GM11168 (cell line): Measurements from ENCODE around the gene NEURL2.
"Not testable (repeated sequence)": the region's sequence is repeated elsewhere in the genome, so short reads cannot be mapped to it uniquely, and the experiment has no call there.

ENCODE experiments used
- in situ Hi-C: fragments of 300-500 bp; cut with MboI; formaldehyde crosslinking; loops from one replicate; pipeline ENCODE4 v1.12.0; 2022; ENCODE audit warnings: low sequenced_read_pairs; ENCODE audit not compliant: unreplicated experiment

Gene NEURL2

GRCh38 chr20:45902199-45902701 lies 11.2 kb upstream of the NEURL2 start:
- in situ Hi-C loops, result no loop called here

GRCh38 chr20:45901332-45901731 lies 10.3 kb upstream of the NEURL2 start:
- in situ Hi-C loops, result not testable (repeated sequence)

DNA sequence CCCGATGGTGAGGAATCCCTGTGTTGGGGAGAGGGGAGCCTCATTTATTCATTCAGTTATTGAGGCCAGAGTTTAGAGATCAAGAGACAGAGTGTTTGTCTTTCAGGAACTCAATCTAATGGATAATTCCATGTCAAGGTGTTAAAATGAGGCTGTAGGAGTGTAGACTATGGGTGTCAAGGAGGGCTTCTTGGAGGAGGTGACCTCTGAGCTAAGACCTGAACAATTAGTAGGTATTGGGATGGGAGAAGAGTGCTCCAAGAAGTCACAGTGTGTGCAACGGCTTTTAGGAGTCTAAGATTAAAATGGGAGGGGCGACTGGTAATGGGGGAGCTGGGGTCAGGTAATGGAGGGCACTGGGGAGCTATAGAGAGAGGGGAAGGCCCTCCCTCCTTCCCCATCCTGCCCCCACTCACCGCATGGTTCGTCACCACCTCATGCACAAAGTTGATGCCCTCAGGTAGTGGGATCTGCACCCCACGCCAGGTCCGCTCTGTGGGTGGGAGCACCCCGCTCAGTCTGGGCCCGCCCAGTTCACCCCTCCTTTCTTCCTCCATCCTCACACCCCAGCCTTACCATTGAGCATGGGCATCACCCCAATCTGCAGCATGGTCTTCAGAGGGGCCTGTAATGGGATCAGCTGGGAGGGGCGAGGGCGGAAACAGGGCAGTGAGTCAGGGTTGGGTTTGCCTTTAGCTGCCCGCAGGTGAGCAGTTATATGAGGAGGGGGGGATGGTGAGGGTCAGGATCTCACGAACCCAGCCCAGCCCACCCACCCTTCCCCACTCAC lies 8.2 kb upstream of the NEURL2 start:
- in situ Hi-C loops, result no loop called here

- in situ Hi-C loops, result no loop called here
Observed at GRCh38 chr20:45898285-45898684, 7.3 kb upstream of the NEURL2 start.

- in situ Hi-C loops, result no loop called here
Observed at GRCh38 chr20:45897692-45898091, 6.7 kb upstream of the NEURL2 start.

DNA sequence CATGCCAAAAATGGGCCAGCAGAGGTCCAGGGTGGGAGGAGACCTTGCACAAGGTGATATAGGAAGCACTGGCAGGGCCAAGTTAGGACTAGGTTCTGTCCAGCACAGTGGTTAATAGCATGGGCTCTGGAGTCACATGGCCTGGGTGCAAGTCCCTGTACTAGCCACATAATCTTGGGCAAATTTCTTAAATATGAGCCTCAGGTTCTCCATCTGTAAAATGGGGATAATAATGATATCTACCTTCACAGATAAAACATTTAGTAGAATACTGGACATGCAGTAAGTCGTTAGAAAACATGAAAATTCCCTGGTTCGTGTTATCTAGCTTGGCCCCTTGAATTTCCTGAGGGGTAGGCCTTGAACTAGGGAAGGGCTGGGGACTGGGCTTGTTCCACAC lies 6.3 kb upstream of the NEURL2 start:
- in situ Hi-C loops, result no loop called here

- in situ Hi-C loops, result no loop called here
Observed at GRCh38 chr20:45896641-45897161, 5.7 kb upstream of the NEURL2 start.

DNA sequence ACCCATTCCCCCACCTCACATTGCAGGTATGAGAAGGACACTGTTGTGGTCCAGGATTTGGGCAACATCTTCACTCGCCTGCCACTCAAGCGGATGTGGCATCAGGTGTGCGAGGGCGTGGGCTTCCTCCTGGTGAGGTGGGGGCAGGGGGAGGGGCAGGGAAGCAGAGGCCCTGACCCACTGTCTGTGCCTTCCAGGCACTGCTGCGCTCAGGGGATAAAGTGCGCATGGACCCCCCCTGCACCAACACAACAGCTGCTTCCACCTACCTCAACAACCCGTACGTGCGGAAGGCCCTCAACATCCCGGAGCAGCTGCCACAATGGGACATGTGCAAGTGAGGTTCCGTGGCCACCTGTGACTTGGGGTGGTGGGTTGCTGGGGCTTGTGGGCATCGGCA lies 3.8 kb upstream of the NEURL2 start:
- in situ Hi-C loops, result no loop called here

GRCh38 chr20:45893831-45894230 lies 2.8 kb upstream of the NEURL2 start:
- in situ Hi-C loops, result no loop called here

DNA sequence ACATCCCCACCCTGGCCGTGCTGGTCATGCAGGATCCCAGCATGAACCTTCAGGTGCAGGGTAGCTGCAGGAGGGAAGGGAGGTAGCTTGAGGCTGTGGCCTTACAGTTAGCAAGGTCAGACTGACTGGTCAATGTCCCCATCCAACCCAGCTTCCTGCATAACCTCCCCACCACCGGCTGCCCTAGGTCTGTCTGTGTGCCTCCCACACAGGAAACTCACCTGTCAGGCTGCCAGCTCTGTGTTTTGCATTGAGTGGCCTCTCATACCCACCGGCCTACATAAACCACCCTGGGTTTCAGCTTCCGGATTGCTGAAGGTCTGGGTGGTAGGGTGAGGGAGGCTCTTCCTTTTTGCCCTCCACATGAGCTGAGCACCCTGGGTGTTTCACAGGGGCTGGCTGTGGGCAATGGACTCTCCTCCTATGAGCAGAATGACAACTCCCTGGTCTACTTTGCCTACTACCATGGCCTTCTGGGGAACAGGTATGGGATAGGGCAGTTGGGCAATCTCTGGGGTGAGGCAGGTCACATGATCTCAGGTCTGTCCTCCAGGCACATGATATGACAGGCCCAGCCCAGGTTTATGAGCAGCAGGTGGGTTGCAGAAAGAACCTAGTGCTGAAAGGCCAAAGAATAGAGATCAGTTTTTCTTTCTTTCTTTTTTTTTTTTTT lies 2.0 kb upstream of the NEURL2 start:
- in situ Hi-C loops, result no loop called here

- in situ Hi-C loops, result no loop called here
Observed at GRCh38 chr20:45892049-45892825, 1.2 kb upstream of the NEURL2 start.

- in situ Hi-C loops, result no loop called here
Observed at GRCh38 chr20:45890077-45890984, 677 bp downstream of the NEURL2 start.

GRCh38 chr20:45888681-45889080 lies 2.3 kb downstream of the NEURL2 start:
- in situ Hi-C loops, result no loop called here

- in situ Hi-C loops, result no loop called here
Observed at GRCh38 chr20:45887346-45887715, 3.7 kb downstream of the NEURL2 start, which contains the start of gene SPATA25. Gene SPATA25, minus strand, starts transcription at chr20:45887622. Its CDS starts 32 bp downstream, at chr20:45887590.

DNA sequence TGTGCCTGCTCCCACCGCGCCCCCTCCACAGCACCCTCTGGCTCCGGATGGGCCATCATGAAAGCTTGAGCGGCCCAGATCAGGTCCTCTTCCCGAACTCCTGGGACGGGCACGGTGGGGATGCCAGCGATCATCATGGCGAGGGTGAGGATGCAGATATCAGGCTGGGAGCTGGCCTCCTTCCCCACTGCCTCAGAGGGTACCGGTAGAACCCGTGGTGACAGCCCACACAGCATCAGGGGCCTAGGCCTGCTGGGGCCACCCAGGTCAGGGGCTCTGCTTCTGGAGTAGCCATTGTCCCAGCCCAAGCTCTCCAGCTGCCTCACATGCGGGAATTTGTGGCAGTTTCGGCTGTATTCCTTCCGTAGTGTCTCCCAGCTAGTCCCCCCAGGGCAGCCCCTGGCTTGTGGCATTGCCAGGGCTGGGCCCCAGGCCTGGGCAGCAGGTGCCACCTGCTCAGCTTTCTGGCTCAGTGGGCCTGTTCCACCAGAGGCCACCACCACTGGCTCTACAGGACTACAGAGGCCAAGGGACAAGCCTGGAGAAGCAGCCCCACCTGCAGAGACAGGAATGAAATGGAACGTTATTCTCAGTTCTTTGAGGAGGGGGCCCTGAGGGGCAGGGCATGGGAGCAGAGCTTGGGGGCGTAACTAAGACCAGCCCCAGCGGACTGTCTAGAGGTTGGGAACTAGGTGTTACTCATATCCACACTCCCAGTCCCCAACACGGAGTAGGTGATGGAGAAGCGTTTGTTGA lies 4.2 kb downstream of the NEURL2 start:
- in situ Hi-C loops, result no loop called here

DNA sequence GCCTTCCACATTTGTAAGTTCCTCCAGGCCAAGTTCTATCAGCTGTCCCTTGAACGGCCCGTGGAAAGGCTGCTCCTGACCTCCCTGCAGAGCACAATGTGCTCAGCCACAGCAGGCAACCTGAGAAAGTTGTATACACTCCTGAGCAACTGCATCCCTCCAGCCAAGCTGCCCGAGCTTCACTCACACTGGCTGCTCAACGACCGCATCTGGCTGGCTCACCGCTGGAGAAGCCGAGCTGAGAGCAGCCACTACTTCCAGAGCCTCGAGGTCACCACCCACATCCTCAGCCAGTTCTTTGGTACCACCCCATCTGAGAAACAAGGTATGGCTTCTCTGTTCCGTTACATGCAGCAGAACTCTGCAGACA lies 7.9 kb downstream of the NEURL2 start:
- in situ Hi-C loops, result no loop called here

DNA sequence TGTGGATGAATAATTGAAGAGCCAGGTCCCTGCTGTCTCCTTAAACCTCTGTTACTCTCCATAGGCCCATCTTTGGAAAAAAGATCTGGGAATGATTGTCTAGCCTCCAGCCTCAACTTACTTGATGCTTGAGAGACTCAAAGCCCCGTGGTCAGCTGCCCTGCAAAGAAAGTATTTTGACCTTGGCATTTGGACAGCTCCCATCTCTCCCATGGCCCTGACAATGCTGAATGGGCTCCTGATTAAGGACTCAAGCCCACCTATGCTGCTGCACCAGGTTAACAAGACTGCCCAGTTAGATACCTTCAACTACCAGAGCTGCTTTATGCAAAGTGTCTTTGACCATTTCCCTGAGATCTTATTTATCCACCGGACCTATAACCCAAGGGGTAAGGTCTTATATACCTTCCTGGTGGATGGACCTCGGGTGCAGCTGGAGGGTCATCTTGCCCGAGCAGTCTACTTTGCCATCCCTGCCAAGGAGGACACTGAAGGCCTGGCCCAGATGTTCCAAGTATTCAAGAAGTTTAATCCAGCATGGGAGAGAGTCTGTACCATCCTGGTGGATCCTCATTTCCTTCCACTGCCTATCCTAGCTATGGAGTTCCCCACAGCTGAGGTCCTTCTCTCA lies 8.4 kb downstream of the NEURL2 start:
- in situ Hi-C loops, result no loop called here

DNA sequence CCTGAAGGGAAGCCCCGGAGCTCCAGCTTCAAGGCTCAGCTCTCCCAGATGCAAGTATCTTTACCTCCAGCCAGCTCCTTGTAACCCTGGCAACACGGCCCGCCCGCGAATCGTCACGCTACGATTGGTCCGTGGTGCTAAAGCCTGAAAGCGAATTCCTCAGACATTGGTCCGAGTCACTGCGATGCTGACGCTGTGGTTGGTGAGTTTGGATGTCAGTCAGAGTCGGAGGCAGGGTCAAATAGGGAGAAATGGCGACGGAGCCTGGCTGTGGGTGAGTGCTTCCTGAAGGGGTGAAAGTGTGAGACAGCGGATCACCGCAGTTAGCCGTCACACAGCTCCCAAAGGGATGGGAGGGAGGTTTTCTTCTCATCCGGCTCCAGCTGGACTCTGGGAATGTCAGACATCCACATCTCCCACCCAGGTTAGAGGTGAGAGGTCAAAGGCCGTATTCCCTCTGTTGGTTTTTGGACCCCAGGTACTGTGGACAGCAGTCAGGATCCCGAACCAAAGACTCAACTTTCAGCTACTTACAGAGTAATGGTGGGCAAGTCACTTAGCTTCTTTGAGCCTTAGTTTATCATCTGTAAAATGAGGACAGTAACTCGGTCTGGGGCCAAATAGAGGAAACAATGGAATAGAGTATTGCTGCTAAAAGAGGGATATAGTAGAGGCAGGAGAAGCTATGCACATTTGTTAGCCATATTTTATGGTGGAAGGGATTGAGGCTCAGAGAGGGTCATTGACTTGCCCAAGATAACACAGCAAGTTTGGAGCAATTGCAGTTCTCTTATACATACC lies 9.8 kb downstream of the NEURL2 start, which contains the start of gene ZSWIM1:
ZSWIM1 (plus strand) TSS at position 240 of the 801 bp plus-strand sequence. CDS start 1,366 bp downstream, outside the sequence.
- in situ Hi-C loops, result no loop called here
